Sigmoid colon (tissue), 3 donors: Measurements from ENCODE around the gene ARL5B.

Source experiments
- POLR2A ChIP-seq, 2 donors: fragments of 450-650 bp; IDR thresholded peaks; one replicate each; pipeline ENCODE4 v1.6.1; 2016; ENCODE audit warnings: antibody characterized with exemption in 2 of 2, mild to moderate bottlenecking in 2 of 2, moderate library complexity in 2 of 2
- TF ChIP-seq, protein P1 (sequence below), 4 experiments: fragments of 450-650 bp in 3 of 4; fragments of 200-600 bp in 1 of 4; IDR thresholded peaks; one replicate each; pipeline ENCODE4 v1.5.1; 2016 to 2019; ENCODE audit warnings: antibody characterized with exemption in 4 of 4, mild to moderate bottlenecking in 3 of 4, moderate library complexity in 2 of 4

GRCh38 chr10:18611168-18611567, 48.1 kb upstream of the ARL5B start:
- TF ChIP-seq, protein P1, sequence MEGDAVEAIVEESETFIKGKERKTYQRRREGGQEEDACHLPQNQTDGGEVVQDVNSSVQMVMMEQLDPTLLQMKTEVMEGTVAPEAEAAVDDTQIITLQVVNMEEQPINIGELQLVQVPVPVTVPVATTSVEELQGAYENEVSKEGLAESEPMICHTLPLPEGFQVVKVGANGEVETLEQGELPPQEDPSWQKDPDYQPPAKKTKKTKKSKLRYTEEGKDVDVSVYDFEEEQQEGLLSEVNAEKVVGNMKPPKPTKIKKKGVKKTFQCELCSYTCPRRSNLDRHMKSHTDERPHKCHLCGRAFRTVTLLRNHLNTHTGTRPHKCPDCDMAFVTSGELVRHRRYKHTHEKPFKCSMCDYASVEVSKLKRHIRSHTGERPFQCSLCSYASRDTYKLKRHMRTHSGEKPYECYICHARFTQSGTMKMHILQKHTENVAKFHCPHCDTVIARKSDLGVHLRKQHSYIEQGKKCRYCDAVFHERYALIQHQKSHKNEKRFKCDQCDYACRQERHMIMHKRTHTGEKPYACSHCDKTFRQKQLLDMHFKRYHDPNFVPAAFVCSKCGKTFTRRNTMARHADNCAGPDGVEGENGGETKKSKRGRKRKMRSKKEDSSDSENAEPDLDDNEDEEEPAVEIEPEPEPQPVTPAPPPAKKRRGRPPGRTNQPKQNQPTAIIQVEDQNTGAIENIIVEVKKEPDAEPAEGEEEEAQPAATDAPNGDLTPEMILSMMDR (IDR thresholded peaks at IDR 0.05): no peak
- no peak for TF ChIP-seq POLR2A (IDR thresholded peaks at IDR 0.05)
